ENCODE results near the gene RGS3.

RGS3 gene

GRCh38 chr9:113613815-113614413 is 150.4 kb downstream of the RGS3 start:
- no peak for DNase-seq
- no peak for TF ChIP-seq GATA1 (IDR thresholded peaks at IDR 0.05; ENCODE audit: low read depth, low read length)
- no peak for TF ChIP-seq POLR2A (IDR thresholded peaks at IDR 0.05; ENCODE audit: low read length)

- DNase-seq: no peak
- no peak for TF ChIP-seq GATA1 (IDR thresholded peaks at IDR 0.05; ENCODE audit: low read depth, low read length)
Observed at GRCh38 chr9:113614843-113615648, 151.5 kb downstream of the RGS3 start.

GRCh38 chr9:113616116-113616515 is 152.6 kb downstream of the RGS3 start:
- DNase-seq: no peak
- no peak for TF ChIP-seq GATA1 (IDR thresholded peaks at IDR 0.05; ENCODE audit: low read depth, low read length)
- no peak for TF ChIP-seq POLR2A (IDR thresholded peaks at IDR 0.05; ENCODE audit: low read length)

- DNase-seq: no peak
- TF ChIP-seq GATA1 (IDR thresholded peaks at IDR 0.05; ENCODE audit: low read depth, low read length) (no peak), POLR2A (IDR thresholded peaks at IDR 0.05; ENCODE audit: low read length) (no peak)
Observed at GRCh38 chr9:113616621-113617496, 153.3 kb downstream of the RGS3 start.

- no peak for DNase-seq
Observed at GRCh38 chr9:113617550-113617949, 154.0 kb downstream of the RGS3 start.

GRCh38 chr9:113618836-113619490 is 155.4 kb downstream of the RGS3 start:
- no peak for TF ChIP-seq POLR2A (IDR thresholded peaks at IDR 0.05; ENCODE audit: low read length)
- no peak for DNase-seq

More at GRCh38 chr9:113617550-113617949, 154.0 kb downstream of the RGS3 start:
- TF ChIP-seq GATA1 (IDR thresholded peaks at IDR 0.05; ENCODE audit: low read depth, low read length) (no peak), POLR2A (IDR thresholded peaks at IDR 0.05; ENCODE audit: low read length) (no peak)

GRCh38 chr9:113619491-113620376 is 156.2 kb downstream of the RGS3 start:
- DNase-seq: no peak
- no peak for TF ChIP-seq GATA1 (IDR thresholded peaks at IDR 0.05; ENCODE audit: low read depth, low read length)
- no peak for TF ChIP-seq POLR2A (IDR thresholded peaks at IDR 0.05; ENCODE audit: low read length)

GRCh38 chr9:113620377-113621161 is 157.0 kb downstream of the RGS3 start:
- no peak for DNase-seq
- TF ChIP-seq GATA1 (IDR thresholded peaks at IDR 0.05; ENCODE audit: low read depth, low read length) (no peak), POLR2A (IDR thresholded peaks at IDR 0.05; ENCODE audit: low read length) (no peak)

GRCh38 chr9:113621309-113621791 is 157.8 kb downstream of the RGS3 start:
- TF ChIP-seq POLR2A (IDR thresholded peaks at IDR 0.05; ENCODE audit: low read length) (no peak), GATA1 (IDR thresholded peaks at IDR 0.05; ENCODE audit: low read depth, low read length) (no peak)
- DNase-seq: no peak

GRCh38 chr9:113621980-113622379 is 158.5 kb downstream of the RGS3 start:
- TF ChIP-seq POLR2A (IDR thresholded peaks at IDR 0.05; ENCODE audit: low read length): no peak
- no peak for TF ChIP-seq GATA1 (IDR thresholded peaks at IDR 0.05; ENCODE audit: low read depth, low read length)
- no peak for DNase-seq

- DNase-seq: no peak
- no peak for TF ChIP-seq POLR2A (IDR thresholded peaks at IDR 0.05; ENCODE audit: low read length)
- no peak for TF ChIP-seq GATA1 (IDR thresholded peaks at IDR 0.05; ENCODE audit: low read depth, low read length)
Observed at GRCh38 chr9:113622600-113623400, 159.3 kb downstream of the RGS3 start.

Data from erythroblast (primary cell).